Mucosa of rectum (tissue), 2 donors: Measurements from ENCODE around the gene FBXL17.

ENCODE experiments used
- H3K27ac ChIP-seq, 2 donors: one replicate each; pipeline ENCODE4 v1.7.0; 2013; ENCODE audit warnings: inconsistent platforms in 2 of 2, low read depth in 2 of 2, low read length in 2 of 2
- H3K27me3 ChIP-seq, 2 donors: one replicate each; pipeline ENCODE4 v1.7.0; 2013; ENCODE audit warnings: low read length in 2 of 2; ENCODE audit not compliant: control insufficient read depth in 2 of 2, insufficient read depth in 2 of 2
- H3K36me3 ChIP-seq, 2 donors: one replicate each; pipeline ENCODE4 v1.7.0; 2013; ENCODE audit warnings: low read length in 2 of 2; ENCODE audit not compliant: control insufficient read depth in 2 of 2, insufficient read depth in 2 of 2
- H3K4me1 ChIP-seq, 2 donors: one replicate each; pipeline ENCODE4 v1.7.0; 2013; ENCODE audit warnings: low read length in 2 of 2, mild to moderate bottlenecking in 1 of 2; ENCODE audit not compliant: control insufficient read depth in 2 of 2, insufficient read depth in 2 of 2
- H3K4me3 ChIP-seq, 2 donors: one replicate each; pipeline ENCODE4 v1.7.0; 2013; ENCODE audit warnings: low read length in 2 of 2
- H3K9ac ChIP-seq, 2 donors: one replicate each; pipeline ENCODE4 v1.7.0; 2013; ENCODE audit warnings: low read length in 2 of 2, low read depth in 1 of 2, mild to moderate bottlenecking in 1 of 2
- H3K9me3 ChIP-seq, 2 donors: one replicate each; pipeline ENCODE4 v1.7.0; 2013; ENCODE audit warnings: low read length in 2 of 2; ENCODE audit not compliant: control insufficient read depth in 2 of 2
- donor health status: healthy.
- donor health status: Normal muscosa, but diverticular disease.

The FBXL17 gene

GRCh38 chr5:108321341-108321740 is 60.6 kb downstream of the FBXL17 start:
- Histone ChIP-seq H3K4me1 (no peaks in the 10 kb centered on the region), H3K36me3 (no peaks in the 10 kb centered on the region), H3K27me3 (no peaks in the 10 kb centered on the region), H3K9ac (no peak overlapping the region), H3K27ac (no peak overlapping the region), H3K9me3 (no peaks in the 10 kb centered on the region), H3K4me3 (no peak overlapping the region)

- no peaks in the 10 kb centered on the region for H3K9me3 ChIP-seq
- no peak overlapping the region for H3K27ac ChIP-seq
- no peak overlapping the region for H3K4me3 ChIP-seq
- no peaks in the 10 kb centered on the region for H3K36me3 ChIP-seq
- no peak overlapping the region for H3K9ac ChIP-seq
- H3K27me3 ChIP-seq: no peaks in the 10 kb centered on the region
- no peaks in the 10 kb centered on the region for H3K4me1 ChIP-seq
These were observed 61.7 kb downstream of the FBXL17 start for GRCh38 chr5:108320231-108320630.

GRCh38 chr5:108315829-108316228 is 66.1 kb downstream of the FBXL17 start:
- H3K9me3 ChIP-seq: no peaks in the 10 kb centered on the region

GRCh38 chr5:108312258-108312657 is 69.6 kb downstream of the FBXL17 start:
- Histone ChIP-seq H3K9ac (no peak overlapping the region), H3K4me1 (no peaks in the 10 kb centered on the region), H3K27ac (no peak overlapping the region), H3K27me3 (no peaks in the 10 kb centered on the region), H3K9me3 (no peaks in the 10 kb centered on the region), H3K36me3 (no peaks in the 10 kb centered on the region), H3K4me3 (no peak overlapping the region)

More at GRCh38 chr5:108315829-108316228, 66.1 kb downstream of the FBXL17 start:
- H3K27me3 ChIP-seq: no peaks in the 10 kb centered on the region
- H3K9ac ChIP-seq: no peak overlapping the region
- H3K4me3 ChIP-seq: no peak overlapping the region
- no peaks in the 10 kb centered on the region for H3K4me1 ChIP-seq
- H3K27ac ChIP-seq: no peak overlapping the region
- no peaks in the 10 kb centered on the region for H3K36me3 ChIP-seq

GRCh38 chr5:108311682-108312081 is 70.2 kb downstream of the FBXL17 start:
- Histone ChIP-seq H3K27ac (no peak overlapping the region), H3K36me3 (no peaks in the 10 kb centered on the region), H3K4me3 (no peak overlapping the region), H3K4me1 (no peaks in the 10 kb centered on the region), H3K9me3 (no peaks in the 10 kb centered on the region), H3K27me3 (no peaks in the 10 kb centered on the region), H3K9ac (no peak overlapping the region)

GRCh38 chr5:108303611-108304010 is 78.3 kb downstream of the FBXL17 start:
- Histone ChIP-seq H3K4me3 (no peak overlapping the region), H3K4me1 (no peaks in the 10 kb centered on the region), H3K9ac (no peak overlapping the region), H3K36me3 (no peaks in the 10 kb centered on the region), H3K27ac (no peak overlapping the region), H3K27me3 (no peaks in the 10 kb centered on the region), H3K9me3 (no peaks in the 10 kb centered on the region)

GRCh38 chr5:108303086-108303485 is 78.8 kb downstream of the FBXL17 start:
- Histone ChIP-seq H3K4me1 (no peaks in the 10 kb centered on the region), H3K4me3 (no peak overlapping the region), H3K9me3 (no peaks in the 10 kb centered on the region), H3K27ac (no peak overlapping the region), H3K27me3 (no peaks in the 10 kb centered on the region), H3K9ac (no peak overlapping the region), H3K36me3 (no peaks in the 10 kb centered on the region)

- no peaks in the 10 kb centered on the region for H3K9me3 ChIP-seq
- peaks cover 0 to 2% of the 10 kb centered on the region in 2 donors for H3K4me1 ChIP-seq
- no peak overlapping the region for H3K4me3 ChIP-seq
- H3K9ac ChIP-seq: no peak overlapping the region
- no peaks in the 10 kb centered on the region for H3K27me3 ChIP-seq
- H3K27ac ChIP-seq: no peak overlapping the region
- no peaks in the 10 kb centered on the region for H3K36me3 ChIP-seq
These were observed 84.8 kb downstream of the FBXL17 start for GRCh38 chr5:108297042-108297601.

- Histone ChIP-seq H3K9ac (no peak overlapping the region), H3K4me3 (no peak overlapping the region), H3K36me3 (no peaks in the 10 kb centered on the region), H3K9me3 (no peaks in the 10 kb centered on the region), H3K27ac (peak overlapping the region in 1 of 2 donors; percentile 31), H3K27me3 (no peaks in the 10 kb centered on the region), H3K4me1 (peaks cover 0 to 2% of the 10 kb centered on the region in 2 donors)
These were observed 86.1 kb downstream of the FBXL17 start for GRCh38 chr5:108295578-108296368.

- no peak overlapping the region for H3K9ac ChIP-seq
- H3K27me3 ChIP-seq: no peaks in the 10 kb centered on the region
- no peak overlapping the region for H3K27ac ChIP-seq
- H3K4me3 ChIP-seq: no peak overlapping the region
- no peaks in the 10 kb centered on the region for H3K36me3 ChIP-seq
- H3K4me1 ChIP-seq: peaks cover 0 to 3% of the 10 kb centered on the region in 2 donors
- H3K9me3 ChIP-seq: no peaks in the 10 kb centered on the region
These were observed 100.8 kb downstream of the FBXL17 start for GRCh38 chr5:108280960-108281569.
